ELF-1 (cell line): ENCODE measurements around the gene CLDN25.

Experiments
- DNase-seq: peaks from one replicate; pipeline ENCODE4 v3.0.0-alpha.2; 2016; ENCODE audit warnings: low read depth, low spot score

The CLDN25 gene

DNA sequence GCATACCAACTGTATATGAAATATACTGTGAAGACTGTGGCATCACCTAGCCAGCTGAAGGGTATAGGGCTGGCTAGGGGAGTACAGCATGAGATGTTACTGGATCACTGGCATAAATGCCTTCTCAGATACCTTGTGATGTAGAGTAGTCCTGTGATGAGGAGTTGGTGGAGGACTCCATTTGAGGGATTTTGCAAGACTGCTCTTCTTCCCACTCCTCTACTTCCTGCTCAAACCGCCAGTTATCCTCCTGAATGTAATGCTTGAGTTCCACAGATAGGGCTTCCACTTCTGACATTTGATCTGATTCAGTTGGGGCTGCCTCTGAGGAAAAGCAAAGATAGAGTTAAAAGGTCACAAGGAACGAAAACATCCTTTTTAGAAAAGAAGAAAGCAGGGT lies 29.3 kb downstream of the CLDN25 start:
- no peak for DNase-seq

DNA sequence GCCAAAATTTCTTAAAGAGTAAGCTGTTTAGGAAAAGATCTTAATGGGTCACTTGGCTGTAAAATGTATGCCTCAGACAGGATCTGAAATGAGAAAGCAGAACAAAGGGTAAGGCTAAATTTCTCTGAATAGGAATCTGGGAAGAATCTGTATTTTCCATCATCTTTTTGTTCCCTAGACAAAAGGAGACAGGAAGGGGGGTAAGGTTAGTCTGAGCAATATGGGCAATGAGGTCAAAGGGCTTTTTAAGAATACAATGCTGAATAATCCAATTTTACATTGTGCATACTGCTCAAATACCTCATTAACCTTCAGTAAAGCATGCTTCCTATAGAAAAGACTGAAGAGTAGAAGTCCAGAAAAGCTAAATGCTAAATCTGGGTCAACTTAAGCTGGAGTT lies 34.6 kb downstream of the CLDN25 start:
- DNase-seq = no peak

DNA sequence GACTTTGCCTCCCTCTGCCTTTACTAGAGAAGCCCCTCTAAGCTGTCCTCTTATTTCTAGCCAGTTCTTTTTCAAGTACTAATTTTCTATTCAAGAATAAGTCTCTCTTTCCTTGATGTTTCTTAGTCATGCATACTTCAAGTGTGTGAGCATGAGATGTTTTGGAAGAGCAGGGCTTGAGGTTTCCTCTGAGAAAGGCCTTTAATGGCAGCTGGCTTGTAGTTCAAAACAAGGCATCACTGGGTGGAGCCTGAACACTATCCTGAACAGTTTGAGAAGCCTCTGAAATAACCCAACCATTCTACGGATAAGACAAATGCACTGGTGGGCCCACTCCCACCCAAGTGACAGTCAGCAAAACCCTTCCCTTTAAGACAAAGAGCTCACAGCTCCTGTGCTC lies 37.6 kb downstream of the CLDN25 start:
- DNase-seq = no peak

DNA sequence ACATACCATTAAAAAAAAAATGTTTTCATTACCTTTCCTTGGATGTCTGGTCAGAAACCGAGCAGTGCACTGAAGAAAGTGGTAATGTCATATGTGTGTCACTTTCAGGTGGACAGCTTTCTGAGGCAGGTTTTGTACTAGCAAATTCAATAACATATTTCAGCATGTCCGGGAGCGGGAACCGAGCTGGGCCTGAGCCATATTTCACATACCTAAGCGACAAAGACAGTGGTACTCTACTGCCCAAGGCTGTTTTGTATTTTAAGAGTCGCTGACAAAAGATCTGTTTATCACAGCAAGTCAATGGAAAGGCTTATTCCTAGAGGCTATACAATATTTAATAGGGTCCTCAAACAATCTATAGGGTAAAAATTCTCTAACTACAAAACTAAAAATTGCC lies 38.0 kb downstream of the CLDN25 start:
- no peak for DNase-seq

- DNase-seq = no peak
Observed at GRCh38 chr11:113818426-113818825, 38.8 kb downstream of the CLDN25 start.

GRCh38 chr11:113827477-113827876 lies 47.9 kb downstream of the CLDN25 start:
- no peak for DNase-seq

DNA sequence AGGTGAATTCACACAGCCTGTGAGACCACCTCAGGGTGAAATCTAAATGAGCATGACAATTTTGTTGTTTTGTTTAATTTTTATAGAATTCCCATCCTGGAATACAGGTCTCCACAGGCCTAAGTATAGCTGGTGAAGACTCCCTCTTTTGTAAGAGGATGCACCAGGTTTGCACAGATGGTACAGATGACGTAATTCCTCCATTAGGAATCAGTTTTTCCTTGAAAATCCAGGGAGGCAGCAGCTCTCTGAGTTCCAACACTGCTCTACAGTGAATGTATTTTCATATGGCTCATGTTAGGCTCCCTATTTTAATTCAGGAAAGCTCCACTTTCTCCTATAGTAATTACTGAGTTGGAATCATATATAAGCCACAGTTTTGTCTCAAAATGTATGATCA lies 48.6 kb downstream of the CLDN25 start:
- no peak for DNase-seq

- DNase-seq = no peak
Observed at GRCh38 chr11:113829751-113830150, 50.2 kb downstream of the CLDN25 start.
